Fibroblast of gingiva (primary cell): Measurements from ENCODE around the gene BCL2A1.
"Not testable (repeated sequence)": the region's sequence is repeated elsewhere in the genome, so short reads cannot be mapped to it uniquely, and the experiment has no call there.

ENCODE experiments used
- DNase-seq: peaks from one replicate; pipeline ENCODE4 v3.0.0-alpha.2; 2011; ENCODE audit warnings: low read depth

The BCL2A1 gene

GRCh38 chr15:79970624-79971434 is at the start of gene BCL2A1:
TSS of gene BCL2A1 (minus strand) at chr15:79971196. CDS start at chr15:79971119, 77 bp downstream.
- DNase-seq = peak; percentile 66

- DNase-seq = no peak
These were observed 49.7 kb upstream of the BCL2A1 start for GRCh38 chr15:80020731-80021130.

GRCh38 chr15:80020149-80020548 is 49.2 kb upstream of the BCL2A1 start:
- not testable (repeated sequence) for DNase-seq

GRCh38 chr15:80019168-80019745 is 48.3 kb upstream of the BCL2A1 start:
- no peak for DNase-seq

- DNase-seq = not testable (repeated sequence)
These were observed 46.1 kb upstream of the BCL2A1 start for GRCh38 chr15:80017139-80017538.

- not testable (repeated sequence) for DNase-seq
These were observed 45.5 kb upstream of the BCL2A1 start for GRCh38 chr15:80016506-80016905.

- DNase-seq = no peak
These were observed 44.2 kb upstream of the BCL2A1 start for GRCh38 chr15:80015156-80015555.

GRCh38 chr15:80014186-80014585 is 43.2 kb upstream of the BCL2A1 start:
- not testable (repeated sequence) for DNase-seq

GRCh38 chr15:80012060-80012726 is 41.2 kb upstream of the BCL2A1 start:
- DNase-seq = no peak

- no peak for DNase-seq
These were observed 40.6 kb upstream of the BCL2A1 start for GRCh38 chr15:80011596-80011995.

- DNase-seq = peak; percentile 94
These were observed 40.1 kb upstream of the BCL2A1 start for GRCh38 chr15:80011041-80011523.

- DNase-seq = peak; percentile 54
These were observed 39.2 kb upstream of the BCL2A1 start for GRCh38 chr15:80010131-80010673.

- no peak for DNase-seq
These were observed 36.5 kb upstream of the BCL2A1 start for GRCh38 chr15:80007532-80007931.

GRCh38 chr15:80006946-80007345 is 36.0 kb upstream of the BCL2A1 start:
- DNase-seq = no peak

GRCh38 chr15:80003934-80004472 is 33.0 kb upstream of the BCL2A1 start:
- DNase-seq = no peak

GRCh38 chr15:80003171-80003570 is 32.2 kb upstream of the BCL2A1 start:
- no peak for DNase-seq

- DNase-seq = no peak
These were observed 31.3 kb upstream of the BCL2A1 start for GRCh38 chr15:80002267-80002666.

- DNase-seq = no peak
These were observed 23.6 kb upstream of the BCL2A1 start for GRCh38 chr15:79994615-79995014.

GRCh38 chr15:79991826-79992225 is 20.8 kb upstream of the BCL2A1 start:
- no peak for DNase-seq

- no peak for DNase-seq
These were observed 20.0 kb upstream of the BCL2A1 start for GRCh38 chr15:79990997-79991334.

- no peak for DNase-seq
These were observed 19.4 kb upstream of the BCL2A1 start for GRCh38 chr15:79990280-79990996.

GRCh38 chr15:79989682-79990081 is 18.7 kb upstream of the BCL2A1 start:
- DNase-seq = peak; percentile 64
